Measurements from ENCODE around the gene NABP2.
"Not testable (repeated sequence)": the region's sequence is repeated elsewhere in the genome, so short reads cannot be mapped to it uniquely, and the experiment has no call there.

NABP2 gene

DNA sequence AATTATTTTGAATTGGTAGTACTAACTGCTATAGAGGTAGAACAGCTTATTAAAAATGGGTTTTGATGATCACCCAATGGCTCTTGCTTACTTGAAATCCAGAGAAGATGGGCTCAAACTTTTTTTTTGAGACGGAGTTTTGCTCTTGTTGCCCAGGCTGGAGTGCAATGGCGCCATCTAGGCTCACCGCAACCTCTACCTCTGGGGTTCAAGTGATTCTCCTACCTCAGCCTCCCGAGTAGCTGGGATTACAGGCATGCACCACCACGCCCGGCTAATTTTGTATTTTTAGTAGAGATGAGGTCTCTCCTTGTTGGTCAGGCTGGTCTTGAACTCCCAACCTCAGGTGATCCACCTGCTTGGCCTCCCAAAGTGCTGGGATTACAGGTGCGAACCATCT lies 38.8 kb downstream of the NABP2 start:
- H3K4me3 ChIP-seq (ENCODE audit: low read length); H3K9ac ChIP-seq (ENCODE audit: low read depth, low read length); H3K27me3 ChIP-seq (ENCODE audit: control insufficient read depth, insufficient read depth, low read length); H3K36me3 ChIP-seq (ENCODE audit: insufficient read depth, low read length); H3K4me2 ChIP-seq (ENCODE audit: low read length); H3K9me3 ChIP-seq (replicated peaks; ENCODE audit: low read length): not testable (repeated sequence)
- peaks cover 35% of the 10 kb centered on the region for H3K4me1 ChIP-seq (ENCODE audit: control insufficient read depth, insufficient read depth, low read length)

DNA sequence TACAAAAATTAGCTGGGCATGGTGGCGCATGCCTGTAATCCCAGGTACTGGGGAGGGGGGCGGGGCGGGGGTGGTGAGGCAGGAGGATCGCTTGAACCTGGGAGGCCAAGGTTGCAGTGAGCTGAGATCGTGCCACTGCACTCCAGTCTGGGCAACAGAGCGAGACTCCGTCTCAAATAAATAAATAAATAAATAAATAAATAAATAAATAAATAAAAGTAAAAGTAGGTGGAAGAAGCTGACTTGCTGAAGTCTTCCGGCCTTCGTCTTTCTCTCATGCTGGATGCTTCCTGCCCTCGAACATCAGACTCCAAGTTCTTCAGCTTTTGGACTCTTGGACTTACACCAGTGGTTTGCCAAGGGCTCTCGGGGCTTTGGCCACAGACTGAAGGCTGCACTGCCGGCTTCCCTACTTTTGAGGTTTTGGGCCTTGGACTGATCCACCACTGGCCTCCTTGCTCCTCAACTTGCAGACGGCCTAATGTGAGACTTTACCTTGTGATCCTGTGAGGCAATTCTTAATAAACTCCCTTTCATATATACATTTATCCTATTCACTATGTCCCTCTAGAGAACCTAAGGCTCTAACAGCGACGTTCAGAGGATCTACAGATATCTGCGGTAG lies 42.0 kb downstream of the NABP2 start:
- Histone ChIP-seq H3K4me1 (ENCODE audit: control insufficient read depth, insufficient read depth, low read length) (peaks cover 20% of the 10 kb centered on the region), H3K9ac (ENCODE audit: low read depth, low read length) (peak overlapping the region; percentile 87), H3K4me3 (ENCODE audit: low read length) (peak overlapping the region; percentile 86), H3K4me2 (ENCODE audit: low read length) (peak overlapping the region; percentile 91), H3K36me3 (ENCODE audit: insufficient read depth, low read length) (peaks cover 15% of the 10 kb centered on the region)
- not testable (repeated sequence) for H3K27me3 ChIP-seq (ENCODE audit: control insufficient read depth, insufficient read depth, low read length); H3K9me3 ChIP-seq (replicated peaks; ENCODE audit: low read length)

DNA sequence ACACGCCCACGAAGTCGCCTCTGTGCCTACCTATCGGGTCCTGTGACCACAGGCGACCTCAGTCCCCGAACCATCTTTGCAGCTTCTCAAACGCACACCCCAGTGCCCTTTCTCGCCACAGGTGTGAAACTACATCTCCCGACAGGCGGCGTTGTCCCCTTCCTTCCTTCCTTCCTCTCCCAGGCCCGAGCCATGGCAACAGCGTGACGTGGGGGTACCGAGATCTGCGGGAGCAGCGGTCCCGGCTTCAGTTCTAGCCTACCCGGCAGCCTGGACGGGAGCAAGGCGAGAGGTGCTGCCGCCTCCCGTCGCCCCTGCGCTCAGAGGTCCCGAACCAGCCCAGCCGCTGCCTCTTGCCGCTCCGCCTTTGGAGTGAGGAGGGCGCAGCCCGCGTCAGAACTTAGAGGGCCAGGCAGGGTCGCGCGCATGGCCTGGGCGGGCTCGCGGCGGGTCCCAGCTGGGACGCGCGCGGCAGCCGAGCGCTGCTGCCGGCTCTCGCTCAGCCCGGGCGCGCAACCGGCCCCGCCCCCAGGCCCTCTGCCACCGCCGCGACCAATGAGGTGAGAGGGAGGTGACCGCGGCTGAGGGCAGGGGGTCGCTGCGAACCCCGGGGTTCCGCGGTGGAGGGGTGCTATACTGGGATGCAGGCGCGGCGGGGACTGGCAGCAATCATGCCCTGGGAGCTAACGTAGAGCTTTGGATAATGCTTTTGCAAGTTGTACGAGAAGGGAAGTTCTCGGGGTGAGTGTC lies 42.7 kb downstream of the NABP2 start, which contains the start of gene COQ10A:
COQ10A (plus strand) TSS at position 250 of the 750 bp plus-strand sequence; CDS start at position 427, 177 bp downstream.
- Histone ChIP-seq H3K4me3 (ENCODE audit: low read length) (peak within 1 kb of the TSS; percentile 86), H3K9me3 (replicated peaks; ENCODE audit: low read length) (no peaks in the 10 kb centered on the region), H3K9ac (ENCODE audit: low read depth, low read length) (peak within 1 kb of the TSS; percentile 87), H3K4me2 (ENCODE audit: low read length) (peak within 1 kb of the TSS; percentile 91), H3K27me3 (ENCODE audit: control insufficient read depth, insufficient read depth, low read length) (no peaks in the 10 kb centered on the region), H3K36me3 (ENCODE audit: insufficient read depth, low read length) (peaks cover 20% of the 10 kb centered on the region), H3K4me1 (ENCODE audit: control insufficient read depth, insufficient read depth, low read length) (peaks cover 13% of the 10 kb centered on the region)

- no peaks in the 10 kb centered on the region for H3K27me3 ChIP-seq (ENCODE audit: control insufficient read depth, insufficient read depth, low read length)
- peak overlapping the region; percentile 91 for H3K4me2 ChIP-seq (ENCODE audit: low read length)
Measured at GRCh38 chr12:56267443-56268071, 43.4 kb downstream of the NABP2 start.

DNA sequence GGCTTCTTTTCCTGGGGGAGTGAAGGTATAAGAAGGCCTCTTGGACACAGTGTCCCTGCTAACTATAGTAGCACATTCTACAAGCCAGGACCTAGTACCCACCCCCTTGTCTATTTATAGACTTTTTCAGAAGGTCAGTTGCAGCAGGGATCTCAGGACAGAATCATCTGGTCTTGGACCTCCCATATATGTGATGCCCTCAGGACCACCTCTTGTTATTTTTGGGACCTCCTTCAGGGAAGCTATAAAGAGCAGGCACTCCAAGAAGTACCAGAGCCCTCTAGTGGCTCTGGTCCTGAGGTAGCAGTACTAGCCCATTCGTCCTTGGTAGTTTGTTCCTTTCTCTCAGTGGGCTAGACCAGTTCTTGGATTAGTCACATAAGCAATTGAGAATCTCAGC lies 46.9 kb downstream of the NABP2 start:
- Histone ChIP-seq H3K27me3 (ENCODE audit: control insufficient read depth, insufficient read depth, low read length) (no peaks in the 10 kb centered on the region), H3K4me2 (ENCODE audit: low read length) (no peak overlapping the region), H3K4me1 (ENCODE audit: control insufficient read depth, insufficient read depth, low read length) (peaks cover 8% of the 10 kb centered on the region), H3K36me3 (ENCODE audit: insufficient read depth, low read length) (peaks cover 48% of the 10 kb centered on the region), H3K4me3 (ENCODE audit: low read length) (no peak overlapping the region), H3K9me3 (replicated peaks; ENCODE audit: low read length) (no peaks in the 10 kb centered on the region), H3K9ac (ENCODE audit: low read depth, low read length) (no peak overlapping the region)

More at GRCh38 chr12:56267443-56268071, 43.4 kb downstream of the NABP2 start:
- peak overlapping the region; percentile 86 for H3K4me3 ChIP-seq (ENCODE audit: low read length)
- H3K9me3 ChIP-seq (replicated peaks; ENCODE audit: low read length), result no peaks in the 10 kb centered on the region
- H3K9ac ChIP-seq (ENCODE audit: low read depth, low read length), result peak overlapping the region; percentile 87
- H3K36me3 ChIP-seq (ENCODE audit: insufficient read depth, low read length), result peaks cover 22% of the 10 kb centered on the region
- H3K4me1 ChIP-seq (ENCODE audit: control insufficient read depth, insufficient read depth, low read length), result peaks cover 8% of the 10 kb centered on the region

DNA sequence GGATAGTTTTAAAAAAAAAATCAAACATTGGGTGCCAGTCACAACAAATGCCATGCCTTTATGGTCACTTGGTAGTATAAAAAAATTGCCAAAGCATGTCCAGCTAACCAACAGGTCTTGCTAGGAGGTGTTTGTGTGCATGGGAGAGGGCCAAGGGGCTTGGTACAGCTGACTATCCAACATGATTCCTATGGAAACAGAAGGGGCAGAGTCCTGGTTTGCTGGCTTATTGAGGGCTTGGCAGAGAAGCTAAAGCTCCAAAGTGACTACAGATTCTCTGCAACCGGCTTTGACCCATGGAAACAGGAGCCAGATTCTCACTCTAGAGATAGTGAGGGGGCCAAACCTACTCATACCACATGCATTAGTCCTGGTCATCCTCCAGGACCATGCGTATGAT lies 48.3 kb downstream of the NABP2 start:
- not testable (repeated sequence) for H3K4me1 ChIP-seq (ENCODE audit: control insufficient read depth, insufficient read depth, low read length); H3K9ac ChIP-seq (ENCODE audit: low read depth, low read length); H3K4me2 ChIP-seq (ENCODE audit: low read length); H3K9me3 ChIP-seq (replicated peaks; ENCODE audit: low read length); H3K4me3 ChIP-seq (ENCODE audit: low read length); H3K27me3 ChIP-seq (ENCODE audit: control insufficient read depth, insufficient read depth, low read length)
- peaks cover 52% of the 10 kb centered on the region for H3K36me3 ChIP-seq (ENCODE audit: insufficient read depth, low read length)

- no peaks in the 10 kb centered on the region for H3K27me3 ChIP-seq (ENCODE audit: control insufficient read depth, insufficient read depth, low read length)
- no peak overlapping the region for H3K4me3 ChIP-seq (ENCODE audit: low read length)
- no peak overlapping the region for H3K9ac ChIP-seq (ENCODE audit: low read depth, low read length)
- no peak overlapping the region for H3K4me2 ChIP-seq (ENCODE audit: low read length)
- H3K36me3 ChIP-seq (ENCODE audit: insufficient read depth, low read length), result peaks cover 63% of the 10 kb centered on the region
- H3K4me1 ChIP-seq (ENCODE audit: control insufficient read depth, insufficient read depth, low read length), result no peaks in the 10 kb centered on the region
- no peaks in the 10 kb centered on the region for H3K9me3 ChIP-seq (replicated peaks; ENCODE audit: low read length)
Measured at GRCh38 chr12:56274299-56274698, 50.2 kb downstream of the NABP2 start.

GRCh38 chr12:56278905-56279304 lies 54.8 kb downstream of the NABP2 start:
- no peak overlapping the region for H3K9ac ChIP-seq (ENCODE audit: low read depth, low read length)
- H3K4me2 ChIP-seq (ENCODE audit: low read length), result no peak overlapping the region
- peaks cover 63% of the 10 kb centered on the region for H3K36me3 ChIP-seq (ENCODE audit: insufficient read depth, low read length)

More at GRCh38 chr12:56278905-56279304, 54.8 kb downstream of the NABP2 start:
- Histone ChIP-seq H3K27me3 (ENCODE audit: control insufficient read depth, insufficient read depth, low read length) (no peaks in the 10 kb centered on the region), H3K4me3 (ENCODE audit: low read length) (no peak overlapping the region), H3K9me3 (replicated peaks; ENCODE audit: low read length) (no peaks in the 10 kb centered on the region), H3K4me1 (ENCODE audit: control insufficient read depth, insufficient read depth, low read length) (no peaks in the 10 kb centered on the region)

Measured in skeletal muscle satellite cell (primary cell).